Stomach (tissue), 4 donors: ENCODE data around the gene OR2H2.
A peak's percentile ranks its signal among the peaks of the same experiment; 100 is the strongest.

ENCODE experiments used
- CTCF ChIP-seq, 7 experiments: fragments of 450-650 bp in 4 of 7; fragments of 200-600 bp in 3 of 7; sonication (generic) in 3 of 7; IDR thresholded peaks; one replicate each; pipeline ENCODE4 v1.5.1; 2016 to 2019; ENCODE audit warnings: antibody characterized with exemption in 7 of 7, control low read depth in 2 of 7, mild to moderate bottlenecking in 1 of 7
- EP300 ChIP-seq: sonication (generic); formaldehyde crosslinking; IDR thresholded peaks from one replicate; pipeline ENCODE4 v1.6.1; 2017; ENCODE audit warnings: antibody characterized with exemption
- POLR2A ChIP-seq, 4 donors: fragments of 450-650 bp; IDR thresholded peaks; one replicate each; pipeline ENCODE4 v1.6.1; 2016; ENCODE audit warnings: antibody characterized with exemption in 4 of 4, control low read depth in 2 of 4, mild to moderate bottlenecking in 1 of 4, moderate library complexity in 1 of 4
- POLR2AphosphoS5 ChIP-seq, 3 donors: sonication (generic); formaldehyde crosslinking; IDR thresholded peaks; one replicate each; pipeline ENCODE4 v1.6.1; 2016; ENCODE audit warnings: antibody characterized with exemption in 3 of 3

GRCh38 chr6:29589423-29590048, 4.6 kb downstream of the OR2H2 start:
- TF ChIP-seq CTCF (IDR thresholded peaks at IDR 0.05) (peak in 5 of 7 experiments; percentile 89 to 95 (median 91)), POLR2AphosphoS5 (IDR thresholded peaks at IDR 0.05) (no peak), POLR2A (IDR thresholded peaks at IDR 0.05) (no peak), EP300 (no peak)
